ENCODE data around the gene TAC4.

- TF ChIP-seq CTCF (conservative IDR thresholded peaks at IDR 0.05; ENCODE audit: low read depth, low read length) (no peak), EZH2 (IDR thresholded peaks at IDR 0.05; ENCODE audit: borderline replicate concordance, low read depth, low read length, poor library complexity, severe bottlenecking) (no peak)
Observed at GRCh38 chr17:49798182-49798581, 49.7 kb downstream of the TAC4 start.

Data from A673 (cell line).